Naive thymus-derived CD8-positive, alpha-beta T cell (primary cell): Measurements from ENCODE around the gene DGLUCY. TPM values are rescaled to one million over a fixed set of nuclear protein-coding genes. Genes with fewer than 3 reads are reported as not detected.
A peak's percentile ranks its signal among the peaks of the same experiment; 100 is the strongest.

Experiments
- ATAC-seq, 2 donors: fragments of 150-1000 bp; cut with Tn5 transposase in 1 of 2; sonication (Bioruptor Pico), chemical (Tn5 transposase) in 1 of 2; 1 replicate in 1 of 2; 2 replicates in 1 of 2; pipeline ENCODE4 v1.10.0; 2021; ENCODE audit warnings: mild to moderate bottlenecking in 2 of 2, moderate library complexity in 2 of 2
- POLR2A ChIA-PET: fragments of 350-600 bp; sonication (Branson Sonifier 250); formaldehyde crosslinking; loops from one replicate; lab custom pipeline; 2021; ENCODE audit warnings: antibody characterized with exemption; lab: Charles Lee
- DNase-seq, 10 donors: peaks; one replicate each; pipeline versions ENCODE4 v3.0.0 to v3.0.0-alpha.2; 2020 to 2022
- H3K27ac Mint-ChIP-seq, 10 donors: one replicate each; pipeline ENCODE4 v1.8.0; 2020 to 2022; ENCODE audit warnings: mild to moderate bottlenecking in 10 of 10, mixed read lengths in 10 of 10, moderate library complexity in 4 of 10, inconsistent platforms in 1 of 10
- H3K27me3 Mint-ChIP-seq, 5 donors: one replicate each; pipeline ENCODE4 v1.8.0; 2021 to 2022; ENCODE audit warnings: mixed read lengths in 5 of 5
- H3K36me3 Mint-ChIP-seq, 3 donors: one replicate each; pipeline ENCODE4 v1.8.0; 2020 to 2022; ENCODE audit warnings: mixed read lengths in 3 of 3, mild to moderate bottlenecking in 2 of 3, inconsistent platforms in 1 of 3
- H3K4me1 Mint-ChIP-seq, 4 donors: one replicate each; pipeline ENCODE4 v1.8.0; 2021 to 2022; ENCODE audit warnings: mixed read lengths in 4 of 4
- H3K4me3 Mint-ChIP-seq, 10 donors: one replicate each; pipeline ENCODE4 v1.8.0; 2020 to 2022; ENCODE audit warnings: mild to moderate bottlenecking in 10 of 10, mixed read lengths in 10 of 10, moderate library complexity in 6 of 10, inconsistent platforms in 1 of 10
- H3K9me3 Mint-ChIP-seq, 9 donors: one replicate each; pipeline ENCODE4 v1.8.0; 2020 to 2022; ENCODE audit warnings: mixed read lengths in 9 of 9, mild to moderate bottlenecking in 3 of 9, inconsistent platforms in 1 of 9, moderate library complexity in 1 of 9
- polyA plus RNA-seq, 3 donors: library from polyadenylated mRNA; unstranded; fragments of 300-500 nt; fragmentation: Illumina TruSeq; gene quantifications; one replicate each; pipeline ENCODE4 v1.2.3, GENCODE V29; 2021
- total RNA-seq, 8 experiments: library from RNA in 2 of 8; stranded (reverse) in 2 of 8; gene quantifications; one replicate each; pipeline ENCODE4 v1.2.3 and lab custom pipeline; 2021 to 2026

The DGLUCY gene
- total and polyA plus RNA-seq, 5 experiments from 2014 or later, result 24.9 to 83.9 (median 38.5) TPM

- H3K4me1 Mint-ChIP-seq, result peaks cover 35 to 72% (median 64%) of the 10 kb centered on the region in 4 donors
- ATAC-seq, result no peak
- peaks cover 0 to 10% (median 0%) of the 10 kb centered on the region in 3 donors for H3K36me3 Mint-ChIP-seq
- no peaks in the 10 kb centered on the region for H3K27me3 Mint-ChIP-seq
- DNase-seq, result peak in 1 of 10 donors; percentile 23
- POLR2A ChIA-PET, result interaction anchor here (2.2 kb wide), 1 partner anchor 11 kb away, joined by 6 read pairs; no protein-coding TSS in a partner anchor
- peaks cover 0 to 9% (median 0%) of the 10 kb centered on the region in 9 donors for H3K9me3 Mint-ChIP-seq
- peak overlapping the region in 4 of 10 donors; percentile 6 to 30 (median 15) for H3K4me3 Mint-ChIP-seq
- peak overlapping the region in 3 of 10 donors; percentile 45 to 89 (median 88) for H3K27ac Mint-ChIP-seq
These were observed 118.7 kb downstream of the DGLUCY start for GRCh38 chr14:91232603-91233002.

DNA sequence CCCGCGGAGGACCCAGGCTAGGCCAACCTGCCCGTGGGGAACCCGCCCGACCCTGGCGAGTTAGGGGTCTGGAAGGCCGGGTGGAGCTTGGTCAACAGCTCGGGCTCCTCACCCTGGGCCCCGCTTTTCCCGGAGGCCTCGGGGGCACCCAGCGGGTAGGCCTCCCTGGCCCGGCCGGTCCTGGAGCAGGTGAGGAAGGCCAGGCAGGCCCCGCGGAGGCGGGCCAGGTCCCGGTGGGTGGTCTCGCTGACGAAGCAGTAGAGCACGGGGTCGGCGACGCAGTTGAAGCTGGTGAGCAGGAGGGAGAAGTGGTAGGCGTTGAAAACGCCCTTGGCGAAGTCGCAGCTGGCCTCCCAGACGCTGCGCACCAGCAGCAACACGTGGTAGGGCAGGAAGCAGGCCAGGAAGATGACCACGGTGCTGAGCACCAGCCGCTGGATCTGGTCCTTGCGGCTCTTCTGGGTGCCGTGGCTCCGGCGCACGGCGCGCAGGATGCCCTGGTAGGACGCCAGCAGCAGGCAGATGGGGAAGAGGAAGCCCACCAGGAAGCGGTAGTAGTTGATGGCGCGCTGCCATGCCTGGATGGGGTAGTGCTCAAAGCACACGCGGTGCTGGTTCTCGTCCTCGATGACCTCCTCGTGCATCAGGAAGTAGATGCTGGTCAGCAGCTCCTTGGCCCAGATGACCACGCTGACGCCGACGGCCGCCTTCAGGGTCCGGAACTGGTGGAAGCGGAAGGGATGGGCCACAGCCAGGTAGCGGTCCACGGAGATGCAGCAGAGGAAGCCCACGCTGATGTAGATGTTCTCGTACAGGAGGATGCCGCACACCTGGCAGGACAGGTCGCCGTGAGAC is 120.3 kb downstream of the DGLUCY start:
- Mint-ChIP-seq H3K27ac (peak overlapping the region in 1 of 10 donors; percentile 71), H3K4me1 (peaks cover 26 to 71% (median 60%) of the 10 kb centered on the region in 4 donors), H3K27me3 (no peaks in the 10 kb centered on the region), H3K4me3 (no peak overlapping the region), H3K9me3 (peaks cover 0 to 9% (median 0%) of the 10 kb centered on the region in 9 donors), H3K36me3 (peaks cover 0 to 10% (median 0%) of the 10 kb centered on the region in 3 donors)
- DNase-seq, result peak in 1 of 10 donors; percentile 47
- POLR2A ChIA-PET, result interaction anchor here (1.1 to 2.2 kb wide), 2 partner anchors 10 to 11 kb away, joined by 5 to 6 read pairs; no protein-coding TSS in a partner anchor
- no peak for ATAC-seq

DNA sequence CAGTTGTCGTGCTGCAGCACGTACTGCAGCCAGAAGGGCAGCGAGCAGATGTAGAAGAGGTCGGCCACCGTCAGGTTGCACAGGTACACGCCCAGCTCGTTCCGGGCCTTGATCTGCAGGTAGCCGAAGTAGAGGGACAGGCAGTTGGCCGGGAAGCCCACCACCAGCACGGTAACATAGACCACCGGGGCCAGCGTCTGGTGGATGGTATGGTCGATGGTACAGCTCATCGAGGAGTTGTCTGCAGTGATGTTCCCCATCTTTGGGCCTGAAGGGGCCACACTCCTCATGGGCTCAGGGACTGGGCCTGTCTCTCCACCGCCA is 120.9 kb downstream of the DGLUCY start:
- POLR2A ChIA-PET, result interaction anchor here (1.1 to 2.2 kb wide), 2 partner anchors 9 to 10 kb away, joined by 5 to 6 read pairs; no protein-coding TSS in a partner anchor
- H3K4me1 Mint-ChIP-seq, result peaks cover 23 to 71% (median 57%) of the 10 kb centered on the region in 4 donors
- ATAC-seq (no peak), DNase-seq (no peak)
- peaks cover 0 to 10% (median 0%) of the 10 kb centered on the region in 3 donors for H3K36me3 Mint-ChIP-seq
- H3K27ac Mint-ChIP-seq, result peak overlapping the region in 1 of 10 donors; percentile 71
- peaks cover 0 to 9% (median 0%) of the 10 kb centered on the region in 9 donors for H3K9me3 Mint-ChIP-seq
- no peak overlapping the region for H3K4me3 Mint-ChIP-seq
- H3K27me3 Mint-ChIP-seq, result no peaks in the 10 kb centered on the region

DNA sequence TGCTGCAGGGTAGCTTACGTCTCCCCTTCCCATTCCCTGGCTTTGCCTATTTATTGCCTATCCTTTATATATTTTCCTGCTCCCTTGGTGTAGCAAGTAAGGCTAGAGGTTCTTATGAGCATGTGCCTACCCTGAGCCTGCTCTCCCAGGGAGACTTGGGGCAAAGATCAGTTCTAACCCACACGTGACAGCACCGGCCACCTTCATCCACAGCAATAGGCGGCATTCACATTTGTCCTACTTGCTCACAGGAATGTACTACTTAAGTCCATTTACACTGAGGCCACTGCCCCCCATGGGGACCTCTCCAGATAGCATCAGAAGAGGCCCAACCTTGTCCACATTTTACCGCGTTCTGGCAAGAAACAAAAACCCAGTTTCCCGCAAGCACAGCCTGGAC is 122.0 kb downstream of the DGLUCY start:
- H3K4me3 Mint-ChIP-seq, result no peak overlapping the region
- ATAC-seq, result no peak
- peaks cover 19 to 69% (median 50%) of the 10 kb centered on the region in 4 donors for H3K4me1 Mint-ChIP-seq

GRCh38 chr14:91237219-91237618 is 123.3 kb downstream of the DGLUCY start:
- peak overlapping the region in 1 of 10 donors; percentile 40 for H3K27ac Mint-ChIP-seq
- H3K4me1 Mint-ChIP-seq, result peaks cover 29 to 69% (median 49%) of the 10 kb centered on the region in 4 donors
- H3K36me3 Mint-ChIP-seq, result peaks cover 0 to 3% (median 0%) of the 10 kb centered on the region in 3 donors
- POLR2A ChIA-PET, result no interaction called here
- no peaks in the 10 kb centered on the region for H3K27me3 Mint-ChIP-seq
- DNase-seq (no peak), ATAC-seq (no peak)
- no peak overlapping the region for H3K4me3 Mint-ChIP-seq
- H3K9me3 Mint-ChIP-seq, result peaks cover 0 to 2% (median 0%) of the 10 kb centered on the region in 9 donors

More for the DNA sequence above, 122.0 kb downstream of the DGLUCY start:
- POLR2A ChIA-PET, result interaction anchor here (0.7 kb wide), 3 partner anchors 11 to 916 kb away, joined by 3 to 4 read pairs (median 3); no protein-coding TSS in a partner anchor
- DNase-seq, result no peak
- Mint-ChIP-seq H3K9me3 (peaks cover 0 to 5% (median 0%) of the 10 kb centered on the region in 9 donors), H3K27me3 (no peaks in the 10 kb centered on the region), H3K36me3 (peaks cover 0 to 10% (median 0%) of the 10 kb centered on the region in 3 donors), H3K27ac (peak overlapping the region in 1 of 10 donors; percentile 65)

GRCh38 chr14:91238085-91238484 is 124.2 kb downstream of the DGLUCY start:
- DNase-seq (no peak), ATAC-seq (no peak)
- no peaks in the 10 kb centered on the region for H3K9me3 Mint-ChIP-seq
- H3K4me1 Mint-ChIP-seq, result peaks cover 34 to 70% (median 52%) of the 10 kb centered on the region in 4 donors
- H3K27me3 Mint-ChIP-seq, result no peaks in the 10 kb centered on the region
- no peaks in the 10 kb centered on the region for H3K36me3 Mint-ChIP-seq
- peak overlapping the region in 3 of 10 donors; percentile 25 to 44 (median 42) for H3K27ac Mint-ChIP-seq
- POLR2A ChIA-PET, result interaction anchor here (3.1 kb wide), 1 partner anchor 9 kb away, joined by 11 read pairs; no protein-coding TSS in a partner anchor
- no peak overlapping the region for H3K4me3 Mint-ChIP-seq

DNA sequence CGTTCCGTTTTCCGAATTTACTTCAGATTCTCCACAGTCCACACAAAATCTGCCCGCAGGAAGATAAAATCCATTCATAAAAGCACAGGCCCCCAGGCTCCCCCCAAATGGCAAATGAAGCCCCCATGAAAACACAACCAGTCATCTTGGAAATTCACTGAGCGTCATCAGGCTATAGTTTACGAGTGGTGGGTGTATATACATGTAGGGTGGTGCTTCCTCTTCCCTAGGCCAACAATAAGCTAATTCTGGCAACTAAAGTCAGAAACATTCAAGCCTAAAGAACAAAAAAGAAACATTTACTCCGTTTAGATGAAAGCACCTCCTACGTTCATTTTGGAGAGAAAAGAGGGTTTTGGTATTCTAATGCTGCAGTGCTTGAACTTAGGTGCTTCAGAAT is 124.8 kb downstream of the DGLUCY start:
- POLR2A ChIA-PET, result interaction anchor here (3.1 kb wide), 1 partner anchor 10 kb away, joined by 11 read pairs; no protein-coding TSS in a partner anchor
- ATAC-seq (no peak), DNase-seq (no peak)
- Mint-ChIP-seq H3K9me3 (no peaks in the 10 kb centered on the region), H3K4me3 (peak overlapping the region in 1 of 10 donors; percentile 7), H3K27me3 (no peaks in the 10 kb centered on the region), H3K36me3 (no peaks in the 10 kb centered on the region), H3K4me1 (peaks cover 38 to 71% (median 57%) of the 10 kb centered on the region in 4 donors), H3K27ac (peak overlapping the region in 2 of 10 donors; percentile 42 to 44)

DNA sequence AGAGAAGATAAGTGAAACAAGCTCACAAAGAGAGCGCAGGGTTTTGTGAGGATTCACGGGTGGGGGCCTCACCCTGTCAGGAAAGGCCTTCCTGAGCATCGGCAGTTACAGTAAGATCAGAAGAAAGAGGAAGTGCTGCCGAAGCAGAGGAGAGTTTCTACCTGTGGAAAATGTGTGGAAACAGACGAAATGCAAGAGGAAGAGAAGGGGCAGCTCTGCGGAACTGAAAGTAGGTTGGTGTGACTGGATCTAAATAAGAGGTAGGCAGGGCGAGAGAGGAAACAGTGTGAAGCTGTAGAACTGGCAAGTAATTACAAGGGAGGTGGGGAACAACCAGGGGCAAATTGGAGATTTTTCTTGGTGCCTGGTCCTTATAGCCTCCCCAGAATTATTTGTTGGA is 128.0 kb downstream of the DGLUCY start:
- ATAC-seq, result no peak
- no peaks in the 10 kb centered on the region for H3K36me3 Mint-ChIP-seq
- peaks cover 46 to 92% (median 74%) of the 10 kb centered on the region in 4 donors for H3K4me1 Mint-ChIP-seq
- no peaks in the 10 kb centered on the region for H3K27me3 Mint-ChIP-seq
- H3K9me3 Mint-ChIP-seq, result peaks cover 0 to 5% (median 0%) of the 10 kb centered on the region in 9 donors
- DNase-seq, result peak in 2 of 10 donors; percentile 28 to 33
- H3K27ac Mint-ChIP-seq, result peak overlapping the region; percentile 18 to 98 (median 89)
- POLR2A ChIA-PET, result interaction anchor here (2.8 to 6.2 kb wide), 4 partner anchors 10 to 22 kb away, joined by 15 to 86 read pairs (median 23); no protein-coding TSS in a partner anchor
- peak overlapping the region; percentile 64 to 90 (median 82) for H3K4me3 Mint-ChIP-seq

- POLR2A ChIA-PET, result interaction anchor here (1.1 to 6.2 kb wide), 6 partner anchors 10 to 155 kb away, joined by 4 to 86 read pairs (median 21); no protein-coding TSS in a partner anchor
- peaks cover 0 to 5% (median 2%) of the 10 kb centered on the region in 3 donors for H3K36me3 Mint-ChIP-seq
- H3K9me3 Mint-ChIP-seq, result peaks cover 0 to 7% (median 4%) of the 10 kb centered on the region in 9 donors
- H3K27ac Mint-ChIP-seq, result peak overlapping the region in 8 of 10 donors; percentile 66 to 99 (median 96)
- no peak for DNase-seq
- H3K27me3 Mint-ChIP-seq, result no peaks in the 10 kb centered on the region
- ATAC-seq, result no peak
- peaks cover 50 to 95% (median 80%) of the 10 kb centered on the region in 4 donors for H3K4me1 Mint-ChIP-seq
- H3K4me3 Mint-ChIP-seq, result peak overlapping the region; percentile 70 to 90 (median 84)
These were observed 128.8 kb downstream of the DGLUCY start for GRCh38 chr14:91242635-91243034.

DNA sequence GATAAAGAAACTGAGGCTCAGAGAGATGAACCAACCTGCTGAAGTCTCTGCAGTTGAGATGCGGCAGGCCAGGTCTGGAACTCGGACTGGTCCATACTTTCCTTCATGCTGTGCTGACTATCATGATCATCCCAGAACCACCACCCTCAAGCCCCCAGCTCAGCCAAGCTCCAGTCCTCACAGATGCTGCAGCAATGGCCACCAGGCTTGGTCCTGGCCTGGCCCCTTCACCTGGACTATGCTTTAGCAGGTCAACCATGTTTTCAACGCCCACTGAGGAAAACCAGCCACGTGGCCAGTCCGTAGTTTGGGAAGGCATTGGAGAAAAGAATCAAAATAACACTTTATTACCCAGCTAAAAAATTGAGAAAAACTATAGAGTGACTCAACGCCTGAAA is 129.2 kb downstream of the DGLUCY start:
- peaks cover 47 to 96% (median 80%) of the 10 kb centered on the region in 4 donors for H3K4me1 Mint-ChIP-seq
- H3K36me3 Mint-ChIP-seq, result peaks cover 0 to 5% (median 2%) of the 10 kb centered on the region in 3 donors
- no peak for DNase-seq
- POLR2A ChIA-PET, result interaction anchor here (0.7 to 6.2 kb wide), 11 partner anchors 9 to 155 kb away, joined by 3 to 86 read pairs (median 6); no protein-coding TSS in a partner anchor
- H3K27me3 Mint-ChIP-seq, result no peaks in the 10 kb centered on the region
- H3K27ac Mint-ChIP-seq, result peak overlapping the region; percentile 87 to 99 (median 96)
- ATAC-seq, result no peak
- peaks cover 0 to 9% (median 4%) of the 10 kb centered on the region in 9 donors for H3K9me3 Mint-ChIP-seq
- H3K4me3 Mint-ChIP-seq, result peak overlapping the region; percentile 70 to 90 (median 84)

DNA sequence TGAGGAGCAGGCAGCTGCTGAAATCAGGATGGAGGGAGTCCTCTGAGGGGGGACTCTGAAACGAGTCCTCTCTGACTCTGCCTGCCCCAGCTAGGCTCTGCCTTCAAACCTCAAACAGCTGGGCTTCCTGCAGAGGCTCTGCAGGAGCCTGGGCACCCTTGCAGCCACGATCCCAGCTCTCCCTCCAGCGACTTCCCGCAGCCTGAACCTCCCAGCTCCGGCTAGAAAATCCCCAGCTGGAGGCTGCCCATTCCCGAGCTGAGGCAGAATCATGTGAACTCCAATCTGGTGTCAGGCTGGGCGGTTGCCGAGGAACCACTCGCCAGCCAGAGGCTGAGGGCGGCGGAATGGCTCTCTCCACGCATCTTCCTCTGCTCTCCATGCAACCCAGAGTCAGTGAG is 130.6 kb downstream of the DGLUCY start, which contains the start of gene GPR68:
Gene GPR68 (minus strand): TSS at position 204 of the 401 bp plus-strand sequence. CDS start 9,654 bp downstream, outside the sequence.
- Mint-ChIP-seq H3K9me3 (peaks cover 0 to 9% (median 4%) of the 10 kb centered on the region in 9 donors), H3K27me3 (no peaks in the 10 kb centered on the region), H3K4me3 (peak within 1 kb of the TSS; percentile 70 to 90 (median 84)), H3K27ac (peak within 1 kb of the TSS; percentile 87 to 99 (median 96)), H3K36me3 (peaks cover 0 to 5% (median 2%) of the 10 kb centered on the region in 3 donors), H3K4me1 (peaks cover 48 to 91% (median 76%) of the 10 kb centered on the region in 4 donors)
- DNase-seq (peak in 3 of 10 donors; percentile 20 to 39 (median 38)), ATAC-seq (peak in 1 of 2 donors; percentile 16)
- POLR2A ChIA-PET, result interaction anchor here (0.6 to 6.2 kb wide), 14 partner anchors 8 to 171 kb away, joined by 3 to 86 read pairs (median 4); no protein-coding TSS in a partner anchor
